Measurements from ENCODE around the gene CNTNAP5.

Gene CNTNAP5

DNA sequence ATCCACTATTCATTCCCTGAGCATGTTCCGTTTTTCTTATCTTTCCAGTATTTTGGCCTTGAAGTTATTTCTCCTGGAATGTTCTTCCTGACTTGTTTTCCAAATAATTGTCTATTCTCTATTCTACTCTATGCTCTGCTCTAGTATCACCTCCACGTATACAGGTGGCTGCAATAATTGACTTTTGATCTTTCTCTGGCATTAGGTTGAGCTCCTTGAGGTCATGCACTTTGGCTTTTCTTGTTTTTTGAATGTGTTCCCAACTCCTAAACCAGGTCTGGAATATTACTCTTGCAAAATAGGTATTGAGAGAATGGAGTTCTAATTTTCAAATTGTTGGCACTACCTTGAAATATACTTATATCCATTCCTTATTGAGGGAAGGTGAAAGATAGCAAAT, 550.4 kb downstream of the CNTNAP5 start:
- Histone ChIP-seq H3K9me3 (ENCODE audit: low read depth, low read length) (no peaks in the 10 kb centered on the region), H3K9ac (ENCODE audit: insufficient read length) (no peak overlapping the region), H3K27ac (no peak overlapping the region), H3K36me3 (ENCODE audit: insufficient read depth, low read length) (no peaks in the 10 kb centered on the region), H3K4me3 (no peak overlapping the region)
- DNase-seq (ENCODE audit: low read depth, low spot score): no peak
- no peak for TF ChIP-seq FOXP2 (optimal IDR thresholded peaks at IDR 0.05; ENCODE audit: control extremely low read depth, extremely low read length, insufficient read depth)
- no peak for TF ChIP-seq POLR2AphosphoS5 (IDR thresholded peaks at IDR 0.05; ENCODE audit: borderline replicate concordance, low read depth, low read length)
- no peak for TF ChIP-seq EZH2 (IDR thresholded peaks at IDR 0.05)

DNA sequence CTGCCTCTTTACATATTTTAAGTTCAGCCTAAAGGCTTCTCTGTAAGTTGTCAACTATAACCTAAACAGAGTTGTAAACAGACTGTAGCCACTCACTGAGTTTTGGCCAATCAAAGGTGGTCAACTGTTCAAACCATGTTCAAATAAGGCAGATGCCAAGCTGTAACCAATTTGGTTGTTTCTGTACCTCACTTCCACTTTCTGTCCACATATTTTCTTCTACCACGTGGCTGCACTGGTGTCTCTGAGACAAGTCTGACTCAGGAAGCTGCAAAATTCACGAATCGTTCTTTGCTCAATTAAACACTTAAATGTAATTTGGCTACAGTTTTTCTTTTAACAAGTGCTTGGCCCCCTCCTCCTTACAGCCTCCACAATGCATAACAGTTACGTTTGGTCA, 555.2 kb downstream of the CNTNAP5 start:
- H3K9ac ChIP-seq (ENCODE audit: insufficient read length): no peak overlapping the region
- H3K36me3 ChIP-seq (ENCODE audit: insufficient read depth, low read length): no peaks in the 10 kb centered on the region
- DNase-seq (ENCODE audit: low read depth, low spot score): no peak
- H3K27ac ChIP-seq: no peak overlapping the region
- no peak for TF ChIP-seq POLR2AphosphoS5 (IDR thresholded peaks at IDR 0.05; ENCODE audit: borderline replicate concordance, low read depth, low read length)
- H3K9me3 ChIP-seq (ENCODE audit: low read depth, low read length): no peaks in the 10 kb centered on the region
- H3K4me3 ChIP-seq: no peak overlapping the region

DNA sequence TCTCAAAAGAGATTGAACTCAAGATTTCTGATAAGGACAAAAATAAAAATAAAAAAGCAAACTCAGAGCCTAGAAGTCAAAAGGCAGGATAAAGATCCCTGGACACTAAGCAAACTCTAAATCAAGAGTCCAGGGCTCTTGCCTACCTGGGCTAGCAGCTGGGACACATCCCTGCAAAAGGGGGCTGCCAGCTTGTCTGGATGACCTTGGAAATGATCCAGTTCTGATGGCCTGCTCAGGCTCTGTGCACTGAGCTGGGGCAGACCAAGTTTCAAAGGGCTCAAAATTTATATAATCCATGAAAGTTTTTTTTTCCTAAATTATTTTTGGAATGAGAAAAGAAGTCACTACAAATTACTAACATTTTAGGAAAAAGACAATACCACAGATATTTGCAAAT, 557.3 kb downstream of the CNTNAP5 start:
- Histone ChIP-seq H3K4me3 (no peak overlapping the region), H3K36me3 (ENCODE audit: insufficient read depth, low read length) (no peaks in the 10 kb centered on the region), H3K9ac (ENCODE audit: insufficient read length) (no peak overlapping the region), H3K9me3 (ENCODE audit: low read depth, low read length) (no peaks in the 10 kb centered on the region), H3K27ac (no peak overlapping the region)
- no peak for DNase-seq (ENCODE audit: low read depth, low spot score)
- TF ChIP-seq FOXP2 (optimal IDR thresholded peaks at IDR 0.05; ENCODE audit: control extremely low read depth, extremely low read length, insufficient read depth) (no peak), POLR2AphosphoS5 (IDR thresholded peaks at IDR 0.05; ENCODE audit: borderline replicate concordance, low read depth, low read length) (no peak), EZH2 (IDR thresholded peaks at IDR 0.05) (no peak)

DNA sequence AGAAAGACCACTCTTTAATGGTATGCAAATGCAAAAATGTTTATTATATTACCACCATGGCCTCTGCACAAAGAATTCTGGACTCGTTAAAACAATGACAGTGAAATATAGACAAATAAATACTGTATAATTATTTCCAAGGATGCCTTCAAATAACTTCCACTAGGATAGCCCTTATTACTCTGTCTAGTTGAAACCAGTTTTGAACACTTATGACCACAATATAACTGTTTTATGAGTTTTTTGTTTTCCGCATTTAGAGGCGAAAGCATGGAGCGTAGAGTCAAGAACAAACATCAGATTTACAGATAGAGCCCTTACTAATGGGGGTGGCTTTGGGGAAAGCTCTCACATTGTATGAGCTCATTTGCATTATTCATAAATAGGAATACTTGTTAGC, 559.5 kb downstream of the CNTNAP5 start:
- Histone ChIP-seq H3K4me3 (no peak overlapping the region), H3K9me3 (ENCODE audit: low read depth, low read length) (no peaks in the 10 kb centered on the region), H3K36me3 (ENCODE audit: insufficient read depth, low read length) (no peaks in the 10 kb centered on the region), H3K27ac (no peak overlapping the region), H3K9ac (ENCODE audit: insufficient read length) (no peak overlapping the region)
- no peak for DNase-seq (ENCODE audit: low read depth, low spot score)
- TF ChIP-seq EZH2 (IDR thresholded peaks at IDR 0.05) (no peak), POLR2AphosphoS5 (IDR thresholded peaks at IDR 0.05; ENCODE audit: borderline replicate concordance, low read depth, low read length) (no peak), FOXP2 (optimal IDR thresholded peaks at IDR 0.05; ENCODE audit: control extremely low read depth, extremely low read length, insufficient read depth) (no peak)

DNA sequence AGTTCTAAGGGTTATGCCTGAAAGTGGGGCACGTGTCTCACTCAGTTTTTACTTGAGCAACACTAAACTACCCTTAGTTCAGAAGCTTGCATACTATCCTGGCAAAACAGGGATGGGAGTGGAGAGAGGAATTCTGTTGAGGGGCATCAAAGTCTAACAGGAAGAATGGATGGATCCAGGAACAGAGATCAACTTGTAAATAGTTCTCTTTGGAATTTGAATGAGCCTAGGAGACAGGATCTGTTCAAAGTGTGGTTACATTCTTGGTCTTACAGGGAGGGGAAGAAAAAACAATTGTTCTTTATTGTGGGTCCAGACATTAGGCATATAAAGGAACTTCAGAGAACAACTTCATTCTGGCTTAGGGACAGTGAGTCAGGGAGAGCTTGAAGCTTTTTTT, 560.2 kb downstream of the CNTNAP5 start:
- Histone ChIP-seq H3K36me3 (ENCODE audit: insufficient read depth, low read length) (no peaks in the 10 kb centered on the region), H3K27ac (no peak overlapping the region), H3K4me3 (no peak overlapping the region), H3K9ac (ENCODE audit: insufficient read length) (no peak overlapping the region), H3K9me3 (ENCODE audit: low read depth, low read length) (no peaks in the 10 kb centered on the region)
- TF ChIP-seq EZH2 (IDR thresholded peaks at IDR 0.05) (no peak), FOXP2 (optimal IDR thresholded peaks at IDR 0.05; ENCODE audit: control extremely low read depth, extremely low read length, insufficient read depth) (no peak), POLR2AphosphoS5 (IDR thresholded peaks at IDR 0.05; ENCODE audit: borderline replicate concordance, low read depth, low read length) (no peak)
- no peak for DNase-seq (ENCODE audit: low read depth, low spot score)

DNA sequence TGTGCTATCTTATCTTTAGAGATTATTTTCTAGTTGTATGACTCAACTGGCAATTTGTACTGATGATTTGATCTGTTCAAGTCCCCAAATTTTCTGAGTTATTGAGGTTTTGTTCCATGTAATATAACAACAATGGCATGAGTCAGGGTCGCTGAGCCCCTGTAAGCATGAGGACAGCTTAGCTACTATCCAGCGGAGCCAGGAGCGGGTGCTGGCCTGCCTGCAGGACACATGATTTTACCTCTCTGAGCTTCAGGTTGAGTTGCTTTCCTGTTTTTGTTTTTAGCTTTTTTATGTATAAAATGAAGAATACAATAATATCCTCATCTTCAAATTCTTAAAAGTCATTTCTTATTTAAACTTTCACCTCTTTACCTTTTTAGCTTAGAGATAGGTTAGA, 561.1 kb downstream of the CNTNAP5 start:
- TF ChIP-seq POLR2AphosphoS5 (IDR thresholded peaks at IDR 0.05; ENCODE audit: borderline replicate concordance, low read depth, low read length) (no peak), EZH2 (IDR thresholded peaks at IDR 0.05) (no peak), FOXP2 (optimal IDR thresholded peaks at IDR 0.05; ENCODE audit: control extremely low read depth, extremely low read length, insufficient read depth) (no peak)
- Histone ChIP-seq H3K36me3 (ENCODE audit: insufficient read depth, low read length) (no peaks in the 10 kb centered on the region), H3K9ac (ENCODE audit: insufficient read length) (no peak overlapping the region), H3K4me3 (no peak overlapping the region), H3K27ac (no peak overlapping the region), H3K9me3 (ENCODE audit: low read depth, low read length) (no peaks in the 10 kb centered on the region)
- DNase-seq (ENCODE audit: low read depth, low spot score): no peak

DNA sequence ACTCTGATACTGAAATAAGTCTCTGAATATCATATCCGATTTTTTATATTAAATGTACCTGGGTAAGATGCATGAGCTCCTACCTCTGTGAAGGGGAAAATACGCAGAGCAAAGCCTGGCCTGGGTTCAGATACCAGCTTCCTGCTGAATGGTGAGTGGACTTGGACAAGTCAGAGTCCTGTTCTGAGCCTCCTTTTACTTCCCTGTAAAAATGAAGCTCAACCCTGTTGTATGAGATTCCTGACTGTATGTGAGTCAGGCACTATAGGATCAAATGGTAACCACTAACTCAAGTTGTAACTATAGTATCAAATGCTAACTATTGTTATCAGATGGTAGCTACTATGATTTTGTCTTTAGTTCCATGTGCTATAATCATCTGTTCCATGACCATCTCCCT, 561.7 kb downstream of the CNTNAP5 start:
- no peaks in the 10 kb centered on the region for H3K36me3 ChIP-seq (ENCODE audit: insufficient read depth, low read length)
- no peak overlapping the region for H3K9ac ChIP-seq (ENCODE audit: insufficient read length)
- TF ChIP-seq EZH2 (IDR thresholded peaks at IDR 0.05) (no peak), FOXP2 (optimal IDR thresholded peaks at IDR 0.05; ENCODE audit: control extremely low read depth, extremely low read length, insufficient read depth) (no peak), POLR2AphosphoS5 (IDR thresholded peaks at IDR 0.05; ENCODE audit: borderline replicate concordance, low read depth, low read length) (no peak)
- no peak overlapping the region for H3K4me3 ChIP-seq
- H3K9me3 ChIP-seq (ENCODE audit: low read depth, low read length): no peaks in the 10 kb centered on the region
- H3K27ac ChIP-seq: no peak overlapping the region
- no peak for DNase-seq (ENCODE audit: low read depth, low spot score)

DNA sequence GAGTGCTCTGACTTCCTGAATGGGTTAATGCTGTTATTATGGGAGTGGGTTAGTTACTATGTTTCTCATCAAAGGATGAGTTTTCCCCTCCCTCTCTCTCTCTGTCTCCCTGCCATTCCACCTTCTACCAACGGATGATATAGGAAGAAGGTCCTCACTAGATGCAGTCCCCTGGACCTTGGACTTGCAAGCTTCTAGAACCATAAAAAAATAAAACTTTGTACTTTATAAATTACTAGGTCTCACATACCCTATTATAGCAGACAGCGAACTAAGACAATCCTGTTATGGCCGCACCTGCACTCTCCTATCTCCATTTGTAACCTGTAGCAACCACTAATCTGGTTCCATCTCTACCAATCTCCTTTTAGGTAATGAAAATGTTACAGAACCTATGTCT, 564.9 kb downstream of the CNTNAP5 start:
- H3K9ac ChIP-seq (ENCODE audit: insufficient read length): no peak overlapping the region
- no peak for DNase-seq (ENCODE audit: low read depth, low spot score)
- no peaks in the 10 kb centered on the region for H3K36me3 ChIP-seq (ENCODE audit: insufficient read depth, low read length)
- no peak overlapping the region for H3K27ac ChIP-seq
- H3K9me3 ChIP-seq (ENCODE audit: low read depth, low read length): no peaks in the 10 kb centered on the region
- H3K4me3 ChIP-seq: no peak overlapping the region
- no peak for TF ChIP-seq EZH2 (IDR thresholded peaks at IDR 0.05)
- no peak for TF ChIP-seq FOXP2 (optimal IDR thresholded peaks at IDR 0.05; ENCODE audit: control extremely low read depth, extremely low read length, insufficient read depth)
- no peak for TF ChIP-seq POLR2AphosphoS5 (IDR thresholded peaks at IDR 0.05; ENCODE audit: borderline replicate concordance, low read depth, low read length)

DNA sequence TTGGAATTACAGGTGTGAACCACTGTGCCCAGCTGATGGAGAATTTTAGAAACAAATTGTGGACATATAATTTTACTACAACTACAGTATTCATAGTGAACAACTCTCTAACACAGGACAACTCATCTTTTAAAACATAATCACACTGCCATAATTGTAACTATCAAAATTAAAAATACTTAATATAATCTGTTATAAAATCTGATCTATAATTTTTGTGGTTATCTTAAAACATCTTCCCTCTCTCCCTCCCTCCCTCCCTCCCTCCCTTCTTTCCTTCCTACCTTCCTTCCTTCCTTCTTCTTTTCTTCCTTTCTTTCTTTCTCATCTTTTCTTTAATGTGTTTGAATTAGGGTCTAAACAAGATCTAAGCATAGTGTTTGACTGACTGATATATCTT, 577.7 kb downstream of the CNTNAP5 start:
- TF ChIP-seq POLR2AphosphoS5 (IDR thresholded peaks at IDR 0.05; ENCODE audit: borderline replicate concordance, low read depth, low read length) (no peak), FOXP2 (optimal IDR thresholded peaks at IDR 0.05; ENCODE audit: control extremely low read depth, extremely low read length, insufficient read depth) (no peak), EZH2 (IDR thresholded peaks at IDR 0.05) (no peak)

More for the DNA sequence above, 577.7 kb downstream of the CNTNAP5 start:
- Histone ChIP-seq H3K9me3 (ENCODE audit: low read depth, low read length) (no peaks in the 10 kb centered on the region), H3K36me3 (ENCODE audit: insufficient read depth, low read length) (no peaks in the 10 kb centered on the region), H3K27ac (no peak overlapping the region), H3K9ac (ENCODE audit: insufficient read length) (no peak overlapping the region), H3K4me3 (no peak overlapping the region)
- DNase-seq (ENCODE audit: low read depth, low spot score): no peak
